ENCODE results near the gene COL6A6.

The COL6A6 gene

GRCh38 chr3:130516645-130517512 is at the start of gene COL6A6:
Gene COL6A6 (plus strand): TSS chr3:130517177. CDS start chr3:130560365, 43,188 bp downstream.
- ATAC-seq, result no peak

- no peak for ATAC-seq
Measured at GRCh38 chr3:130468311-130468710, 48.7 kb upstream of the COL6A6 start.

- ATAC-seq, result no peak
Measured at GRCh38 chr3:130470126-130470525, 46.9 kb upstream of the COL6A6 start.

DNA sequence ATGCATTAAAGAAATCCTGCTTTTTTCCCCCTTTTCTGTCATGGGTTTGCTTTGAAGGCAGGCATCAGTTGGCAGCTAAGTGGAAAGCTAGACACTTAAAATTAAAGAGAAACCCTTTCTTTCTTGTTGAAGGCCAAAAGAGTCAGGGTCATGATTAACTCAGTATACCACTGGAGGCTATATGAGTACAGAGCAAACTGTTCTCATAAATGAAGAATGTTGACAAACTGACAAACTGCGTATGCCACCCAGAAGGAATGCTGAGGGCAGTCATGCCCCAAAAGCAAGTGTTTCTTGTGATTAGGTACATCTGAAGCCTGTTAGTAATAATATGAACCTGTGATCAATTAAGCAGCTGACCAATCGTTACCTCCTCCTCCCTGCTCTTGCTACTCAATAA is 43.6 kb upstream of the COL6A6 start:
- no peak for ATAC-seq

GRCh38 chr3:130480736-130481135 is 36.2 kb upstream of the COL6A6 start:
- ATAC-seq, result no peak

GRCh38 chr3:130488288-130488687 is 28.7 kb upstream of the COL6A6 start:
- no peak for ATAC-seq

DNA sequence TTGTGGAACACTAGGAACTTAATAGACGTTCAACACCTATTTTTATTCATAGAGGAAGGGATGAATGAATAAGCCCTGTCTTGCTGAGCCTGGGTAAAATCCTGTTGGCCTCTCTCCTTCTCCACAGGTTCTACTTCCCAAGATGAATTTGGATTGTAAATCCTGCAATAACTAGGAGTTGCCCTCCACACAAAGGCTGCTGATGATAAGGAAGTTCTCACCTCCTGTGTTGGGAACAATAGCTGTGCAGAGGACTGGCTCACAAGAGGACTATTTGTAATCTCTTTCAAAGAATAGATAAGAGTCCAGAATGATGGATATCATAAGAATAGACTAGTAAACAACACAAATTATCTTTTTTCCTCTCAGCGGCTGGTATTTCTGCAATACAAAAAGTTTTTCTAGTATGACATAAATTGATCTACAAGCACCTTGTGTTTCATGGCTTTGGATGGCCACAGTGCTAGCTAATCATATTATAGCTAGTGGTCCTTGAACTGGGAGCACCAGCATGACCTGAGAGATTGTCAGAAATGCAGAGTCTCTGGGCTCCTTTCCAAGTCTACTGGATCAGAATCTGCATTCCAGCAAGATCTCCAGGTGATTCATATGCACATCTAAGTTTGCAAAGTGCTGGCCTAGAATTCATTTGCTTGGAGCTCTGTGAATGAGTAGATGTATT is 28.1 kb upstream of the COL6A6 start:
- ATAC-seq, result no peak

DNA sequence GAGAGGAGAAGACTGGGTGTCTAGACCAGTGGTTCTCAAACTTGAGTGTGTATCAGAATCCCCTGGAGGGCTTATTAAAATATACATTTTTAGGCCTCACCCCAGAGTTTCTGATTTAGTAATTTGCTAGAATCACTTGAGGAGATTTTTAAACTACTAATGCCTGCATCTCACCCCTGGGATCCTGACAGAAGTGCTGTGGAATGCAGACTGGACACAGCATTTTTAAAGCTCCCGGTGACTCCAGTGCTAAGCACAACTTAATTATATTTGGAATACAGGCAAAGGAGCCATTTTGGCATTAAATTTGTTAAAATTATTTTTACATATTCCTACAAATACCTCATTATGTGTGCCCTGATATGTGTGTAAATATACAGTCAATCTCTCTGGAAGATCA is 26.7 kb upstream of the COL6A6 start:
- no peak for ATAC-seq

GRCh38 chr3:130491431-130491830 is 25.5 kb upstream of the COL6A6 start:
- ATAC-seq, result no peak

DNA sequence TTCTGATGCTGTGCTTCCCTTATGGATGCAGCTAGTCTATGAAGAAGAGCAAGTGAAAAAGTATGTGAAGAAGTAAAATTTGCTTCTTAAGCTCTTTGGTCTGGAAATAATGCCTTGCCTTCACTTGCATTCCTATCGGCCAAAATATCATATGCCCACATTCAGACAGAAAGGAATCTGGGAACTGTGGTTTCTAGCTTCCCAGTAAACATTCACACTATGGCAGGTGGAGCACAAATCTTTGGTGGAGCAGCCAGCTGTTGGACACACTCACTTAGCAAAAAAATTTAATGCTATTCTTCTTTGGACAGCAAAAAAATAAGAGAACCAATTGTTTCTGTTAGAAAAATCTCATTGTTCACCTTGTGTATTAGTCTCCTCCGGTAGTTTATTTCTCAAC is 12.3 kb upstream of the COL6A6 start:
- no peak for ATAC-seq

GRCh38 chr3:130506031-130506430 is 10.9 kb upstream of the COL6A6 start:
- ATAC-seq, result no peak

DNA sequence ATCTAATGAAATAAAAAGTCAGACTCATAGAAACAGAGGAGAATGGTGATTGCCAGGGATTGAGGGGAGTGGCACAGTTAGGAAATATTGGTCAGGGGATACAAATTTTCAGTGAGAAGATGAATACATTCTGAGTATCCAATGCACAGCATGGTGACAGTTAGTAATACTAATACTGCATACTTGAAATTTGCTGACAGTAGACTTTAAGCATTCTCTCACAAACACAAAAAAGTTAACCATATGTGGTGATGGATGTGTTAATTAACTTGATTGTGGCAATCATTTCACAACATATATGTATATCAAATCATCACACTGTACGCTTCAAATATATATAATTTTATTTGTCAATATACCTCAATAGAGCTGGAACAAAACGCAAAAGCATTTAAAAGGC is 9.2 kb upstream of the COL6A6 start:
- no peak for ATAC-seq

DNA sequence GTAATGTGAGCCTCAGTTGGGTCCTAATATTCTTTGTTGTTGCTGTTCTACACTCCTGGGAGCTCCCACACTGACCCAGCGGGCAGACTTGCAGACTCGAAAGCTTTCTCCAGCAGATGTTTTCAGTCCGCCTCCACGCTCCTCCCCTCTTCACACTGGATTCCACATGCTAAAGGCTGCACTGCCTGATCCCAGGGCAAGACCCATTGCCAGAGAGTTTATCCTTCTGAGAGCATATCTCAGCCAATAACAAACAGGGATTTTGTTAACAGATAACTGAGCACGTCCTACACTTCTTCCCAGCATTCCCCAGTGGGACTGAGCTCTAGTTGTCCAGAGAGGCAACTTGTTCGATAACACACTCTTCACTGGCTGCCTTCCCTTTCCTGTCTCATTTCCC is 8.0 kb upstream of the COL6A6 start:
- ATAC-seq, result no peak

- ATAC-seq, result no peak
Measured at GRCh38 chr3:130514681-130515080, 2.3 kb upstream of the COL6A6 start.

GRCh38 chr3:130515755-130516154 is 1.2 kb upstream of the COL6A6 start:
- no peak for ATAC-seq

- no peak for ATAC-seq
Measured at GRCh38 chr3:130517602-130518001, 625 bp downstream of the COL6A6 start.

GRCh38 chr3:130519754-130520153 is 2.8 kb downstream of the COL6A6 start:
- no peak for ATAC-seq

GRCh38 chr3:130522399-130522798 is 5.4 kb downstream of the COL6A6 start:
- ATAC-seq, result no peak

DNA sequence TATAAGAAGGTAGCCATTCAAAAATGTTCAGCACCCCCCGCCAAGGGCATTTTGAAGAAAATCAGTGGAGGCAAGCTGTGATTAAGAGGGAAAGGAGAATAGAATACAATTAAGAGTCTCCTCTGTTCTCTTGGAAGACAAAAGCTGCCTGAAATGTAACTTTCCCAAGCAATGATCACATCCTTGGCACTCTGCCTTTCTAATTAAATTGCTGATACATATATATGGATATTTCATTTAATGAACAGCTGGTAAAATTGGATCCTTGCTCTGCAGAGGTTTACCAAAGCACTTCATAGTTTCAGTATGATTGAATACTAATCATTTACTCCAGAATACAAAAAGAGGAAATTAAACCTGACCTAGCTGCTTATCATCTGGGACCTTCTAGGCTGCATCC is 10.4 kb downstream of the COL6A6 start:
- no peak for ATAC-seq

DNA sequence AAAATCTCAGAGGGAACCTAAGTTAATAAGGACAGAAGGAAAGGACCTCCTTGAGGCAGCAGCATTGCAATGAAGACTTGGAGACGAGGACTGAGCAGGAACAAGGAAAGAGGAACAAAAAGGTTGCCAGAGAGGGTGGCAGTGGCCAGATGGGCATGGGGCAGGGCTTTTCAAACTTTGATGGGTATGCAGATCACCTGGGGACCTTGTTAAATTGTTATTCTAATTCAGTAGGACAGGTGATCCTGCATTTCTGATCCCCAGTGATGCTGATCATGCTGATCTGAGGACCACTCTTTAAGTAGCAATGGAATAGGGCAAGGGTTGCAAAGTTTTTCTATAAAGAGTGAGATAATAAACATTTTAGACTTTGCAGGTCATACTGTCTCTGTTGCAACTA is 11.1 kb downstream of the COL6A6 start:
- no peak for ATAC-seq

DNA sequence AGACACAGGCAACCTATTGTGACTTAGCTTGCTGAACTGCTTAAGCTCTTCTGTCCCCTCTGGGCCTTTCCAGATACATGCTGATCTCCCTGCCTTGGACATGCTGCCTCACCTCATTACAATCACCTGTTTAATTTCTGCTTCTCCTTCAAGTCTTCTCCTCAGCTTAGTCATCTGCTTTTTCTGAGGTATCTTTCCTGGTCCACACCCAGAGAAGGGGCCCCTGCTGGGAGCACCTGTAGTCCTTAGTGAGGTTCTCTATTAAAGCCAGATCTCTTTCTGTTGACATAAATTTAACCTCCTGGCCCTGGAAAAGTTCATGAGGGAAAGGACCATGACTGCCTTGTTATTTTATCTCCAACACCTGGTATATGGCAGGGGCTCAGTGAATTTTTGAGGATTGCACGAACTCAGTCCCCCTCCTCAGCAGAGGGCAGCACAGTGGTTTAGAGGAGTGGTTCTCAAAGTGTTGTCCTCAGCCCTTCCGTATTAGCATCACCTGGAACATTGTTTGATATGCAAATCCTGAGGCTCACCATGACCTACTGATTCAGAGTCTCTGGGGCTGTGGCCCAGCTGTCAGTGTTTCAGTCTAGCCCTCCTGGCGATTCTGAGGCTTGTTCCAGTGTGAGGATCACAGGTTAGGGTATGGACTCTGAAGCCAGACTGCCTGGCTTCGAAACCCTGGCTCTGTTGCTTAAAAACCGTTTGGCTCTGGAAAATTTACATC is 12.7 kb downstream of the COL6A6 start:
- ATAC-seq, result no peak

GRCh38 chr3:130533247-130533646 is 16.3 kb downstream of the COL6A6 start:
- ATAC-seq, result no peak

DNA sequence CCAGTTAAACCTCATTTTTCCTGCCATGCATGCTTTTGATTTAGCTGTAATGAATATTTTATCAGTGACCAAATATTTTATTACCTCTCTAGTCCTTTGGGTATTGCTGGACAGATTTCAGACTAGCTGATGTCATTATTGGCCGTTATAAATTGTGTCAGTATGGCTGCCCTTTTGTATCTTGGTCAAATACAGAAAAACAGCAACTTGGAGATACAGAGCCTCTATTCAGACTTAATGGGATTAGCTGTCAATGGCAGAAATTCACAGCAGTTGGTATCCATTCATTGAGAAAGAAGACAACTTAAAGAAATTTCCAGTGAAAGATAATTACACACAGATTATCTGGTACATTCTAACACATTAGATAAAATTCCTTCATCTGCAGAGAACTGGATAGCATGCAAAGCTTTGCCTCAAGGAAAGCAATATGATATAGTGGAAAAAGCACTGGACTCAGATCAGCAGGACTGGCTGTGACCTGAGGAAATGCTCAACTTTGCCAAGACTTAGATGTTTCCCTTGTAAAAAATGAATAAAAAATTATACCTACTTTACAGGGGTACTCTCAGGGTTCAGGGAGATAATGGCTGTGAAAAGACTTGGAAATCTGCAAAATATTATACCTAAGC is 20.8 kb downstream of the COL6A6 start:
- no peak for ATAC-seq
